ENCODE measurements around the gene CDKN1C.

DNA sequence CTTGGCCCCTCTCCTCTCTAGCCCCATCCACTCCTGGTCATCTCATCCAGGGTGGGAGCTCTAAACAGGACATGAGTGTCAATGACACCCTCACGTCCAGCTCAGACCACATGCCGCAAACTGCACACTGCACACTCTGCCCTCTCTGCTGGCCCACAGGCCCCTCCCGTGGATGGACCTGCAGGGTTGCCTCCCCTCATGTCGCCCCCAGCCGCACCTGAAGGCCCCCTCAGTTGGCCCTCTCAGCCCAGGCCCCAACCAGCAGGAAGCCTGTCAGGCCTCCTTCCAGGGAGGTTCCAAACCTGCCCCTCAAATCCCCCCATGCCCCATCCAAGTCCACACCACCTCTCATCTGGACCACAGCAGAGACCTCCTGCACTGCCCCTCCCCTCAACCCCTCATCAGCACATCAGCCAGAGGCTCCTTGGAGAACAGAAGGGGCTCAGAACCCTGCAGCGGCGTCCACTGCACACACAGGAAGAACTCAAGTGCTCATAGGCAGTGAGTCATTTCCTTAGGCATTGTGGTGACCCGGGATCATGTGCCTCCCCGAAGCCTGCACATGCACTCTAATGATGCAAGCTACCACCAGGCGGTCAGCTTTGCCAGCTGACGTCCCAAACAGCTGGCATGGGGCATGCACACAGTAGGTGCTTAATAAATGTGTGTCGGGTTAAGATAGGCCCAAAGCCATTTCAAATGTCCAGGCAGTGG is 12.9 kb upstream of the CDKN1C start:
- TF ChIP-seq, protein P1, sequence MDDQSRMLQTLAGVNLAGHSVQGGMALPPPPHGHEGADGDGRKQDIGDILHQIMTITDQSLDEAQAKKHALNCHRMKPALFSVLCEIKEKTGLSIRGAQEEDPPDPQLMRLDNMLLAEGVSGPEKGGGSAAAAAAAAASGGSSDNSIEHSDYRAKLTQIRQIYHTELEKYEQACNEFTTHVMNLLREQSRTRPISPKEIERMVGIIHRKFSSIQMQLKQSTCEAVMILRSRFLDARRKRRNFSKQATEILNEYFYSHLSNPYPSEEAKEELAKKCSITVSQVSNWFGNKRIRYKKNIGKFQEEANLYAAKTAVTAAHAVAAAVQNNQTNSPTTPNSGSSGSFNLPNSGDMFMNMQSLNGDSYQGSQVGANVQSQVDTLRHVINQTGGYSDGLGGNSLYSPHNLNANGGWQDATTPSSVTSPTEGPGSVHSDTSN (IDR thresholded peaks at IDR 0.05) = peak; percentile 49
- TF ChIP-seq ELF1 (IDR thresholded peaks at IDR 0.05) (peak; percentile 28; the same call in 1 of the 2 replicates), NRF1 (IDR thresholded peaks at IDR 0.05; ENCODE audit: low read depth, low read length) (no peak), SMC3 (IDR thresholded peaks at IDR 0.05; ENCODE audit: low read depth, low read length) (no peak)
- TF ChIP-seq, protein P2, sequence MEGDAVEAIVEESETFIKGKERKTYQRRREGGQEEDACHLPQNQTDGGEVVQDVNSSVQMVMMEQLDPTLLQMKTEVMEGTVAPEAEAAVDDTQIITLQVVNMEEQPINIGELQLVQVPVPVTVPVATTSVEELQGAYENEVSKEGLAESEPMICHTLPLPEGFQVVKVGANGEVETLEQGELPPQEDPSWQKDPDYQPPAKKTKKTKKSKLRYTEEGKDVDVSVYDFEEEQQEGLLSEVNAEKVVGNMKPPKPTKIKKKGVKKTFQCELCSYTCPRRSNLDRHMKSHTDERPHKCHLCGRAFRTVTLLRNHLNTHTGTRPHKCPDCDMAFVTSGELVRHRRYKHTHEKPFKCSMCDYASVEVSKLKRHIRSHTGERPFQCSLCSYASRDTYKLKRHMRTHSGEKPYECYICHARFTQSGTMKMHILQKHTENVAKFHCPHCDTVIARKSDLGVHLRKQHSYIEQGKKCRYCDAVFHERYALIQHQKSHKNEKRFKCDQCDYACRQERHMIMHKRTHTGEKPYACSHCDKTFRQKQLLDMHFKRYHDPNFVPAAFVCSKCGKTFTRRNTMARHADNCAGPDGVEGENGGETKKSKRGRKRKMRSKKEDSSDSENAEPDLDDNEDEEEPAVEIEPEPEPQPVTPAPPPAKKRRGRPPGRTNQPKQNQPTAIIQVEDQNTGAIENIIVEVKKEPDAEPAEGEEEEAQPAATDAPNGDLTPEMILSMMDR (IDR thresholded peaks at IDR 0.05) = no peak

Data from SK-N-SH (cell line).